HPDE6-E6E7 (cell line): ENCODE results near the gene LRRC4.

Source experiments
- DNase-seq: peaks from one replicate; pipeline ENCODE4 v3.0.0; 2011; ENCODE audit warnings: missing footprints; ENCODE audit errors: extremely low spot score

LRRC4 gene

GRCh38 chr7:128030654-128031611 lies at the start of gene LRRC4:
Gene LRRC4 (minus strand): TSS chr7:128031437. CDS start chr7:128030640, 797 bp downstream.
- DNase-seq: peak; percentile 58

- no peak for DNase-seq
These were observed 48.9 kb upstream of the LRRC4 start for GRCh38 chr7:128080169-128080568.

- no peak for DNase-seq
These were observed 47.1 kb upstream of the LRRC4 start for GRCh38 chr7:128078309-128078708.

GRCh38 chr7:128076796-128077271 lies 45.6 kb upstream of the LRRC4 start:
- DNase-seq: no peak

DNA sequence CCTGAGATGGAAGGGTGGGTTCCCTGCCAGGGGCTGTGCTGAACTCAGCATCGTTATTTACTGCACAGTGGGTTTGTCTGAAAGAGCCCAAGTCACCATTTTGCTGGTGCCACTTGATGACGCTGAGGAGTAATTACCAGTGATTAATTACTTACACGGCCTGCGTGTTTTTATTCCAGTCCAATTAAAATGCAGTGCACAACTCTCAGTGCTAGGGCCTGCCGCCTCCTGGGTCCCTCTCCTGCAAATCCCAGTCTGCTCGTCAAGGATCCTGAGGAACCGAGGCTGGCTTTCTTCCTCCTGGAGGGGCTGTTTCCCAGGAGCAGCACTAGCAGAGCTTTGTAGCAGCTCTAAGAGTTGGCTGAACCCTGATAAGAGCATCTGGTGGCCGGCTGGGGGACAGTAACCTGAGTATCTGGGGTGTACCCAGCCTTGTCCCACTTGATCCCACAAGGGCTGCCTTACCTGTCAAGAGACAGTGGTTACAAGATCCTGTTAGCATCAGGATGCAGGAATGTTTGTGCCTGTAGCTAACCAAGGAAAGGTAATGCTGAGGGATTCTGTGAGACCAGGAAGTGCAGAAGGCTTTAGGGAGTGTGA lies 45.1 kb upstream of the LRRC4 start:
- DNase-seq: no peak

- DNase-seq: no peak
These were observed 44.2 kb upstream of the LRRC4 start for GRCh38 chr7:128075242-128076095.

DNA sequence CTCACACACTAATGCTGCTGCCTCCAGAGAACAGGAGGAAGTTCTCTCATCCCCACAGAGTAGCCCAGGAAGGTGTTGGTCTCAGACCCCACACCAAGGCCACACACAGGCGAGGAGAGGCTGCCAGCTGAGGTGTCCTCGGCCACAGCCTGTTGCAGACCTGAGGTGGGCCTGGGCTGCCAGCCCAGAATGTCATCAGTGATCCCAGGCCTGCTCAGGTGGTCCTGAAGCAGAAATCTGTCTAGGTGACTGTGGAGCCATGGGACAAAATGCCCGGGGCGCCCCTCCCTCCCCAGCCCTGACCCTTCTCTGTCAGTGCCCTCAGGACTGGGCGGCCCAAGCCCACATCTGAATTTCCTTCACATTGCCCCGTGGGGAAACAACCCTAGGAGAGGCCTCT lies 43.5 kb upstream of the LRRC4 start:
- DNase-seq: no peak

DNA sequence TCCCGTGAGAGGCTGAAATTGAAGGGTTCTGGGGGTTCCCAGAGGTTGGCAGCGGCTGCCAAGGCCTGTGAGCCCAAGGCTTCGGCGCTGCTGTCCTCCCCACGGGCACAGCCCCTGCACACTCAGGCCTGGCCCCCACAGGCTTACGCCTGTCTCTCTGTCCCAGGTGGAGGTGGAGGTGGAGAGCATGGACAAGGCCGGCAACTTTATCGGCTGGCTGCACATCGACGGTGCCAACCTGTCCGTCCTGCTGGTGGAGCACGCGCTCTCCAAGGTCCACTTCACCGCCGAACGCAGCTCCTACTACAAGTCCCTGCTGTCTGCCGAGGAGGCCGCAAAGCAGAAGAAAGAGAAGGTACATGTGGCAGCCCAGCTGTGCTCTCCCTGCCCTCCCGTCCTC lies 43.1 kb upstream of the LRRC4 start:
- DNase-seq: no peak

GRCh38 chr7:128073671-128074310 lies 42.6 kb upstream of the LRRC4 start:
- no peak for DNase-seq

DNA sequence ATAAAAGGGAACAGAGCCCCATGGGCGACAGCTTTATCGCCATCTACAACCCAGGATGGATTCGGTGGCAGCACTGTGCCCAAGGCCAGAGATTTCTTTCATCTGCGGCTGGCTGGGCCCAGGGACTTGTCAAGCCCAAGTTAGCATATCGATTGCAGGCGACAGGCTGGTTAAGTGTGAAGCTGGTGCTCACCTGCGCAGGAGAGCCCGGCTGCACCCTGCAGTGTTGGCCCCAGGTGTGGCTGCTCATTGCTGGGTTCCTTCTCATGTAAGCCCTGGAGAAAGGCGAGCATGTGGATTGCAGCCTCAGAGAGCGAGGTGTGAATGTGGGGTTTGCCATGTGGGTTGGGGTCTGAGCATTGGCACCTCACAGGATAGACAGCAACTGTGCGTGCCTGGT lies 40.6 kb upstream of the LRRC4 start:
- no peak for DNase-seq

DNA sequence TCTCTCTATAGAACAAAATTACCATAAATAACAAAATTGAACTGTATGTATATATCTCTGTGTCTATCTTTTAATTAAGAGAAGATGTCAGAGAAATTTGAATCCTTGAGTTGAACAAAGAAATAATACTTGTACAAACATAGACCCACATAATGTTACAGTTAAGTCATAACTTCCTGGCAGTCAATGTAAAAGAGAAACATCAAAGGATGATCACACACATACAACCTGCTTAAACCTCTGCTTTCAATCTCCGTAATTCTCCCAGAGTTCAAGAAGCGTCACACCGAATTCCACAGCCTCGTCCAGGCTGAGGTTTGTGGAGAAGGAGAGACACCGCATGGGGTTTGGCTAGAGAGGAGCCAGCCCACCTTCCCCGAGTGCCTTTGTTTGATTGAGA lies 40.1 kb upstream of the LRRC4 start:
- no peak for DNase-seq

GRCh38 chr7:128069373-128070364 lies 38.4 kb upstream of the LRRC4 start:
- DNase-seq: no peak

DNA sequence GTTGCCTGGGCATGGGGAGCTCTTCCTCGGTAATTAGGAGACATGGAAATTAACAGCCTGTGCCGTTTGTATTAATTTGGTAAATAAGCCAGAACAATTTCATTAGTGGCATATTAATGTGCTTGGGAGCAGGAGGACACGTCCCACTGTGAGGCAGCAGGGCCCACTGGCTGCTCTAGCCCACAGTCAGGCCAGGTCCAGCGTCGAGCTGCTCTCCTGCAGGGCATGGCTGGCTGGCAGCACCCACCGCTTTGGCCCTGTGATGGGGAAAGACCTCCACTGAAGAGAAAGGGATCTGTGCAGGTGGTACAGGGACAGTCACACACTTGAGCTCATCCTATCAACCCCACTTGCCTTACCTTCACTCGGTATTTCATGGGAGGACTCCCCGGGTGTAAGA lies 37.5 kb upstream of the LRRC4 start:
- DNase-seq: no peak

DNA sequence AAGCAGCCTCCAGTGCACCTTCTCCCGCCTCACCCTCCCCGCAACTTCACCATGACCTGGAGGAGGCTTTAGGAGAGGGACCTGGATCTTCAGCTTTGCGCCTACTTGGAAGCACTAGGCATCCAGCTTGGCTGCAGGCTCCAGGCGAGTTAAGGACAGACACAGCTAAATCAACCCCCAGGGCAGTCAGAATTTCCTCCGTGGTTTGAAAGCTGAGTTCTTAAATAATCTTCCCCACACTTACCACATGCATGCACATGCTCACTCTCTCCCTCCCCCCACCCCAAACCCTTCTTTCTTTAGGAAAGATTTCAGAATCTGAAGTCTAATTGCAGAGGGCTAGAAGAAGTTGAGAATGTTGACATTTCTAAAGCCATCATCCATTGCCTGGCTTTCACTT lies 36.7 kb upstream of the LRRC4 start:
- DNase-seq: no peak

DNA sequence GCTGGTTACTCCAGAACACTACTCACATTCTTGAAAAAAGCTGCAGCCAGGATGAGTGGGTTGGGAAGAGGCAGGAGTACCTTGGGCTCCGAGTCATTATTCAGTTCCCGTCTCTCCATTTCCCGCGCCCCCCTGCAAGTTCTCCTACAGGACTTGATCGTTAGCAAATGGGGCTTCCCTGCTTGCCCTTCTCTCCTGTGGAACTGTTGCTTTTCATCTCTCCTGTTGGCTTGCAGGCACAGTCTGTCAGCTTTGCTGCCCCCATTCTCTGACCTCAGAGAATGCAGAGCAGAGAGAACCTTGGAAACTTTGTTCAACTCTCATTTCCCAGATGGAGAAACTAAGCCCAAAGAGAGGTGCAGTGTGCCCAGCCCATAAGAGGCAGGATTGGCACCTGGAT lies 35.6 kb upstream of the LRRC4 start:
- no peak for DNase-seq

DNA sequence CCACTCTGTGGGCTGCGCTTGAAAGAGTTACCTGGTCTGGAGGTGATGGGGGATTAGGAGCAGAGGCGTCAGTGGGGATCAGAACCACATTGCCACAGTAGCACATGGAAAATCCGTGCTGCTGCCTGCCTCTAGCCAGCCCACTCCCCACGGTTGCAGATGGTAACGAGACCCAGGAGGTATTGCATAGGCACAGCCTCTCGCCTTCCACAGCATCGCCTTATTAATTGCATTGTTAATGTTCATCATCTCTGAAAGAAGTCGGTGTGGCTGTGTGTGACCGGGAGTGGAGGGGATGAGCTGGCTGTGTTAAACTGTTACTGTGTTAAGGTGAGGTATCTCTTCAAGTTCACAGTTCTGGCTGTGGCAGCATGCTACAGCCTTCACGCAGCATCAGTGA lies 35.2 kb upstream of the LRRC4 start:
- no peak for DNase-seq

DNA sequence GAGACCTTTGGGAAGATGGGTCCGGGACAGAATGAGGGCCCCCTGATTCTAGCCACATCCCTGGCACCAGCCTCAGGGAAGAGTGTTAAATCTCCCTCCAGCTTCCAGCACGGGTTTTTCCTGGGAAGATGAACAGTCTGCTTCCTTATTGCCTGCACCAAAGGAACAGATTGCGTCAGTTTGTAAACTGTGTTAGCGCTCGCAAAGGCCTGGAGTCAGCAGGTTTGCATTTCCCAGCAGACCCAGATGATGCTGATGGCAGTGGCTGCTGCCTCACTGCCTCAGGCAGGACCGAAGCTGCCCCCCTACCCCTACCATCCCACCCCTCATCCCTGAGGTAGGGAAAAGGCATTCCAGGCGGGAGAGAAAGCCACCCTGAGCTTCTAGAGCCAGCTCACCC lies 34.6 kb upstream of the LRRC4 start:
- DNase-seq: no peak

DNA sequence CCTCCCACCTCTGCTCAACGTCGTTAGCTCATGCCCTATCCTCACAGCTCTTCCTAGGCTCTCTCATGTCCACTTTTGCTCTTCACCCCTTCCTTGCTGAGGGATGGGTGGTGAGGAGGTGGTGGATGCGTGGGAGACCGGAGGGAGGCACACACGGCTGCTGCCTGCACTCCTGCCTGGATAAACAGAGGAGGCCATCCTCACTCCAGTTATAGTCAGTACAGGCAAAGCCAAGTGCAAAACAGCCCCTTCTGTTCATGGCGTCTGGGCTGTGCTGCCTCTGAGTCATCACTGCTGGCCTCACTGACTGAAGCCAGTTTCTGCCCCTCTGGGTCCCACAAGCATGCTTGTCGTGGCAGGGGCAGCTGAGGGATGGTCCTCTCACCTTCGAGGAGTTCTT lies 31.9 kb upstream of the LRRC4 start:
- DNase-seq: no peak

DNA sequence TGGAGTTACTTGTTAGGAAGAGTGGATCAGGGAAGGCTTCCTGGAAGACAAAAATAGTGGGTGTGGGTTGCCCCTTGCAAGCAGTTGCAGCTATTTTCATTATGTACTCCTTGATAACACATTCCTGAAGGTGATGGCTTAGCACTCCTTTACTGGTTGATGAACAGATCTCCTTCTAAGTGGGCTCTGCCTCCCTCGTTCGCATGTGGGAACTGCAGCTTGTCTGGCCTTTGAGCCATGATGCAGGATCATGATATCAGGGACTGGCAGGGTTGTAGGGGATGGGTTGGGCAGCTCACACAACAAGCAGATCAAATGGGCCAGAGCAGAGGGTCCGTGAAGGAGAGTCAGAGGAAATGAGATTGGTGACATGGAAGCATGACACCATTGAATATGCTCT lies 28.8 kb upstream of the LRRC4 start:
- no peak for DNase-seq
